Activated CD8-positive, alpha-beta memory T cell treated with anti-CD3 and anti-CD28 coated beads for 4 hours (primary cell): ENCODE results near the gene ADAM12.

Experiments used
- DNase-seq, 2 donors: peaks; one replicate each; pipeline ENCODE4 v3.0.0-alpha.2; 2020; ENCODE audit warnings: low read depth in 2 of 2

ADAM12 gene

GRCh38 chr10:126234630-126235029 is 153.6 kb downstream of the ADAM12 start:
- DNase-seq, result no peak

GRCh38 chr10:126233182-126234148 is 154.8 kb downstream of the ADAM12 start:
- no peak for DNase-seq

GRCh38 chr10:126230587-126230986 is 157.7 kb downstream of the ADAM12 start:
- no peak for DNase-seq

- no peak for DNase-seq
Observed at GRCh38 chr10:126229686-126230085, 158.6 kb downstream of the ADAM12 start.

- DNase-seq, result no peak
Observed at GRCh38 chr10:126227762-126228134, 160.5 kb downstream of the ADAM12 start.

- DNase-seq, result no peak
Observed at GRCh38 chr10:126226988-126227761, 161.1 kb downstream of the ADAM12 start.

GRCh38 chr10:126226205-126226604 is 162.1 kb downstream of the ADAM12 start:
- DNase-seq, result no peak

- DNase-seq, result no peak
Observed at GRCh38 chr10:126225672-126226008, 162.6 kb downstream of the ADAM12 start.

- DNase-seq, result no peak
Observed at GRCh38 chr10:126224967-126225671, 163.2 kb downstream of the ADAM12 start.

GRCh38 chr10:126223512-126224067 is 164.7 kb downstream of the ADAM12 start:
- no peak for DNase-seq

- no peak for DNase-seq
Observed at GRCh38 chr10:126222736-126223511, 165.4 kb downstream of the ADAM12 start.

GRCh38 chr10:126221874-126222273 is 166.4 kb downstream of the ADAM12 start:
- no peak for DNase-seq

GRCh38 chr10:126218778-126219649 is 169.3 kb downstream of the ADAM12 start:
- no peak for DNase-seq

GRCh38 chr10:126218174-126218573 is 170.1 kb downstream of the ADAM12 start:
- no peak for DNase-seq

GRCh38 chr10:126216632-126216961 is 171.7 kb downstream of the ADAM12 start:
- no peak for DNase-seq

GRCh38 chr10:126215746-126216631 is 172.3 kb downstream of the ADAM12 start:
- DNase-seq, result no peak

- no peak for DNase-seq
Observed at GRCh38 chr10:126214679-126215078, 173.6 kb downstream of the ADAM12 start.

- no peak for DNase-seq
Observed at GRCh38 chr10:126214021-126214420, 174.3 kb downstream of the ADAM12 start.

GRCh38 chr10:126212738-126213137 is 175.5 kb downstream of the ADAM12 start:
- no peak for DNase-seq
